Endothelial cell of umbilical vein (primary cell): ENCODE results near the gene LTBP2. TPM values are rescaled to one million over a fixed set of nuclear protein-coding genes. Genes with fewer than 3 reads are reported as not detected.

Experiments
- BruUV-seq: library from RNA; stranded (reverse); fragments of 400-500 nt; replicated peaks from 2 replicates; lab custom pipeline; 2021; lab: Mats Ljungman, UMichigan
- CTCF ChIA-PET: fragments of 300-600, 350-600 bp; sonication (Branson Sonifier 250); formaldehyde crosslinking; loops from one replicate; lab custom pipeline; 2021; ENCODE audit warnings: antibody characterized with exemption, inconsistent platforms; lab: Charles Lee
- POLR2A ChIA-PET: fragments of 300-600, 350-600 bp; sonication (Branson Sonifier 250); formaldehyde crosslinking; loops from one replicate; lab custom pipeline; 2021; ENCODE audit warnings: antibody characterized with exemption, inconsistent platforms; lab: Charles Lee
- DNase-seq: peaks from one replicate; pipeline ENCODE4 v3.0.0-alpha.2; 2011; ENCODE audit warnings: low read depth, low spot score
- FAIRE-seq: peaks from 2 replicates; lab custom pipeline; 2011; peaks lifted over from hg19 to GRCh38; lab: Jason Lieb, UNC
- H2AFZ ChIP-seq: 2 replicates; pipeline ENCODE4 v1.6.0; 2012; ENCODE audit warnings: low read depth, low read length, control low read depth, inconsistent platforms
- H3K27ac ChIP-seq: 2 replicates; pipeline ENCODE4 v1.5.1; 2011; ENCODE audit warnings: low read depth, mild to moderate bottlenecking, control low read depth, low read length, moderate library complexity; ENCODE audit not compliant: insufficient read depth
- H3K27me3 ChIP-seq, 2 experiments: 2 replicates each; pipeline versions ENCODE4 v1.6.0 to v1.6.1; 2011; ENCODE audit warnings: low read length in 2 of 2, mixed read lengths in 1 of 2; ENCODE audit not compliant: control insufficient read depth in 2 of 2, insufficient read depth in 2 of 2
- H3K36me3 ChIP-seq, 2 experiments: 2 replicates in 1 of 2; 3 replicates in 1 of 2; pipeline ENCODE4 v1.5.1; 2011; ENCODE audit warnings: low read length in 2 of 2, mild to moderate bottlenecking in 1 of 2, moderate library complexity in 1 of 2; ENCODE audit not compliant: control insufficient read depth in 2 of 2, insufficient read depth in 2 of 2; ENCODE audit errors: extremely low read depth in 1 of 2
- H3K4me1 ChIP-seq: 3 replicates; pipeline ENCODE4 v1.5.1; 2011; ENCODE audit warnings: mild to moderate bottlenecking, low read length; ENCODE audit not compliant: control insufficient read depth, insufficient read depth; ENCODE audit errors: extremely low read depth
- H3K4me2 ChIP-seq: 2 replicates; pipeline ENCODE4 v1.6.1; 2011; ENCODE audit warnings: low read length, control low read depth, mixed read lengths; ENCODE audit not compliant: insufficient read depth
- H3K4me3 ChIP-seq, 3 experiments: fragments of 200-600 bp in 1 of 3; sonication (generic), shearing (Covaris generic) in 1 of 3; replicated peaks in 1 of 3; 2 replicates each; pipeline ENCODE4 v1.5.1; 2011 to 2016; ENCODE audit warnings: control low read depth in 3 of 3, low read length in 3 of 3, mild to moderate bottlenecking in 2 of 3, inconsistent platforms in 1 of 3, low read depth in 1 of 3, moderate library complexity in 1 of 3; ENCODE audit not compliant: insufficient read depth in 1 of 3
- H3K79me2 ChIP-seq: 2 replicates; pipeline ENCODE4 v1.6.0; 2012; ENCODE audit warnings: low read length, inconsistent platforms; ENCODE audit not compliant: control insufficient read depth, insufficient read depth
- H3K9ac ChIP-seq: replicated peaks from 2 replicates; pipeline ENCODE3; 2011; ENCODE audit warnings: low read length, control low read depth; ENCODE audit not compliant: insufficient read depth; ENCODE audit errors: extremely low read depth
- H3K9me1 ChIP-seq: replicated peaks from 3 replicates; pipeline ENCODE4 v1.6.0; 2011; ENCODE audit warnings: mild to moderate bottlenecking, low read length; ENCODE audit not compliant: control insufficient read depth, insufficient read depth; ENCODE audit errors: extremely low read depth
- H3K9me3 ChIP-seq: replicated peaks from 2 replicates; pipeline ENCODE4 v1.5.1; 2012; ENCODE audit warnings: low read length, inconsistent platforms; ENCODE audit not compliant: control insufficient read depth, insufficient read depth
- H4K20me1 ChIP-seq: replicated peaks from 2 replicates; pipeline ENCODE3; 2011; ENCODE audit warnings: mild to moderate bottlenecking, low read length; ENCODE audit not compliant: control insufficient read depth, insufficient read depth; ENCODE audit errors: extremely low read depth
- EZH2 ChIP-seq: IDR thresholded peaks from 2 replicates; pipeline ENCODE4 v1.6.1; 2012; ENCODE audit warnings: borderline replicate concordance, low read depth, mild to moderate bottlenecking, moderate library complexity, low read length, inconsistent platforms; ENCODE audit not compliant: severe bottlenecking
- FOS ChIP-seq: IDR thresholded peaks from 2 replicates; pipeline ENCODE4 v1.6.1; 2011; ENCODE audit warnings: mild to moderate bottlenecking, low read length, moderate library complexity, borderline replicate concordance; ENCODE audit not compliant: insufficient read depth
- GATA2 ChIP-seq: IDR thresholded peaks from 2 replicates; pipeline ENCODE4 v1.7.0; 2011; ENCODE audit warnings: low read depth, mild to moderate bottlenecking, moderate library complexity, mixed read lengths, low read length; ENCODE audit not compliant: insufficient read length, insufficient read depth
- JUN ChIP-seq: IDR thresholded peaks from 2 replicates; pipeline ENCODE4 v1.6.1; 2011; ENCODE audit warnings: borderline replicate concordance, low read depth; ENCODE audit not compliant: insufficient read length, insufficient read depth
- MYC ChIP-seq: IDR thresholded peaks from one replicate; pipeline ENCODE4 v1.6.1; 2011; ENCODE audit warnings: mild to moderate bottlenecking, low read depth, low read length
- POLR2A ChIP-seq: IDR thresholded peaks from 2 replicates; pipeline ENCODE4 v1.6.1; 2012; ENCODE audit warnings: low read depth, mild to moderate bottlenecking, control low read depth, low read length
- POLR2AphosphoS5 ChIP-seq: IDR thresholded peaks from 2 replicates; pipeline ENCODE4 v1.6.1; 2012; ENCODE audit warnings: low read depth, mild to moderate bottlenecking, control low read depth, low read length, moderate library complexity; ENCODE audit not compliant: insufficient read depth
- dilution Hi-C: fragments of 300-500 bp; cut with MboI; formaldehyde crosslinking; loops from one replicate; pipeline ENCODE4 v1.15.0; 2019; ENCODE audit warnings: low sequenced_read_pairs; ENCODE audit not compliant: extremely low pct_ligation_motif_present
- intact Hi-C: fragments of 100-400 bp; cut with micrococcal nuclease; formaldehyde crosslinking; loops from one replicate; pipeline ENCODE4 v1.10.0; 2022
- polyA plus RNA-seq, 4 experiments: library from polyadenylated mRNA; depleted of rRNA in 3 of 4; stranded (reverse) in 3 of 4; unstranded in 1 of 4; fragments of >200 nt; gene quantifications; 2 replicates each; pipeline versions ENCODE4 v1.2.1 to v1.2.3, GENCODE V29; 2011 to 2012; ENCODE audit warnings: missing spikeins in 1 of 4
- total RNA-seq: library from RNA; stranded (reverse); gene quantifications from 2 replicates; pipeline ENCODE4 v1.2.3, GENCODE V29; 2021
- TF ChIP-seq, protein P1 (sequence below): IDR thresholded peaks from 2 replicates; pipeline ENCODE4 v1.6.1; 2011; ENCODE audit not compliant: insufficient read depth, insufficient read length
- TF ChIP-seq, protein P2 (sequence below), 2 donors: IDR thresholded peaks; 1 replicate in 1 of 2; 2 replicates in 1 of 2; pipeline ENCODE4 v1.5.1; 2011; ENCODE audit warnings: low read length in 2 of 2, mild to moderate bottlenecking in 2 of 2, moderate library complexity in 2 of 2, control low read depth in 1 of 2, inconsistent platforms in 1 of 2, low read depth in 1 of 2; ENCODE audit not compliant: insufficient read depth in 1 of 2; ENCODE audit errors: extremely low read depth in 1 of 2

The LTBP2 gene
- total and polyA plus RNA-seq, 2 donors (not counting 3 experiments of a cell fraction or from before 2014, with no cell fraction given): 209 to 268 TPM

DNA sequence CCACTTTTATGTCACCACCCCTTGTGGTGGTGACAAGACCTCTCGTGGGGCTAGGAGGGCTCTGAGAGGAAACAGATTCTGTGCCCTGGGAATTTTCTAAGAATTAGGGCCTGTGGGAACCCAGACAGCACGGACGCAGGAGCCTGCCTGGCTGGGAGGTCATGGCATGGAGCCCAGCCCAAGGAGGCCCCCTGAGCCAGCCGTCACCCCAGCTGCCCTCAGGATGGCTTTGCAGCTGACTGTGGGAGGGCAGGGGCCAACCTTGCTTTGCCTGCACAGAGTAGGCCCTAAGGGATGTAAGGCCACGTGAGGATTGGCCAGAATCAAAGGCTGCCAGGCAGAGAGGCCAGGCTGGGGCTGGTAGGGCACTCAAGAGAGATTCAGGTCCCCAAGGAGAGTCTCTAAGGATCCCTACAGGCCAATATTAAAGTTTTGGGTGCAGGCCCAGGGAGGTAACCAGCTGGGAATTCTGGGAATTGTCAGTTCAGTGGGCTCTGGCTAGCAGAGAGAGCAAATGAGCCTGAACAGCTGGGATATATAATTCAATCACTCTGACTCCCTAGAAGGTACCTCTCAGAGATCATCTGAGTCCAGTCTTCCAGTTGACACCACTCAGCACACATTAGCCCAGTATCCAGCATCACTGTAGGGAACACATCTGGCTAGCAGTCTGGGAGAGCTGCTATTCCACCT is 6.4 kb downstream of the LTBP2 start:
- no peaks in the 10 kb centered on the region for H3K27me3 ChIP-seq
- H2AFZ ChIP-seq: no peak overlapping the region
- TF ChIP-seq FOS: no peak
- no peak for TF ChIP-seq JUN
- TF ChIP-seq POLR2AphosphoS5: no peak
- no peak for TF ChIP-seq MYC
- TF ChIP-seq POLR2A: no peak
- no peak for TF ChIP-seq EZH2
- TF ChIP-seq, protein P1, sequence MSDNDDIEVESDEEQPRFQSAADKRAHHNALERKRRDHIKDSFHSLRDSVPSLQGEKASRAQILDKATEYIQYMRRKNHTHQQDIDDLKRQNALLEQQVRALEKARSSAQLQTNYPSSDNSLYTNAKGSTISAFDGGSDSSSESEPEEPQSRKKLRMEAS: no peak
- TF ChIP-seq GATA2: no peak
- TF ChIP-seq, protein P2, sequence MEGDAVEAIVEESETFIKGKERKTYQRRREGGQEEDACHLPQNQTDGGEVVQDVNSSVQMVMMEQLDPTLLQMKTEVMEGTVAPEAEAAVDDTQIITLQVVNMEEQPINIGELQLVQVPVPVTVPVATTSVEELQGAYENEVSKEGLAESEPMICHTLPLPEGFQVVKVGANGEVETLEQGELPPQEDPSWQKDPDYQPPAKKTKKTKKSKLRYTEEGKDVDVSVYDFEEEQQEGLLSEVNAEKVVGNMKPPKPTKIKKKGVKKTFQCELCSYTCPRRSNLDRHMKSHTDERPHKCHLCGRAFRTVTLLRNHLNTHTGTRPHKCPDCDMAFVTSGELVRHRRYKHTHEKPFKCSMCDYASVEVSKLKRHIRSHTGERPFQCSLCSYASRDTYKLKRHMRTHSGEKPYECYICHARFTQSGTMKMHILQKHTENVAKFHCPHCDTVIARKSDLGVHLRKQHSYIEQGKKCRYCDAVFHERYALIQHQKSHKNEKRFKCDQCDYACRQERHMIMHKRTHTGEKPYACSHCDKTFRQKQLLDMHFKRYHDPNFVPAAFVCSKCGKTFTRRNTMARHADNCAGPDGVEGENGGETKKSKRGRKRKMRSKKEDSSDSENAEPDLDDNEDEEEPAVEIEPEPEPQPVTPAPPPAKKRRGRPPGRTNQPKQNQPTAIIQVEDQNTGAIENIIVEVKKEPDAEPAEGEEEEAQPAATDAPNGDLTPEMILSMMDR (IDR thresholded peaks at IDR 0.05; ENCODE audit: extremely low read depth in 1 of 2, insufficient read depth in 1 of 2, low read depth in 1 of 2, low read length in 2 of 2): no peak
- no peak for FAIRE-seq
- BruUV-seq: no TSS peak
- no peak overlapping the region for H3K4me2 ChIP-seq
- H3K4me1 ChIP-seq: peaks cover 22% of the 10 kb centered on the region
- no peak overlapping the region for H3K9ac ChIP-seq
- dilution Hi-C loops (no loop called here), intact Hi-C loops (loop anchor here (5.0 kb wide), 2 partner anchors 243 to 302 kb away; no protein-coding TSS in a partner anchor)
- H3K79me2 ChIP-seq: peaks cover 94% of the 10 kb centered on the region
- H3K9me3 ChIP-seq: no peaks in the 10 kb centered on the region
- CTCF ChIA-PET: interaction anchor here (1.4 to 2.1 kb wide), 2 partner anchors 199 to 255 kb away, joined by 4 to 5 read pairs; no protein-coding TSS in a partner anchor
- POLR2A ChIA-PET: no interaction called here
- H4K20me1 ChIP-seq: no peaks in the 10 kb centered on the region
- H3K27ac ChIP-seq: no peak overlapping the region
- no peak for DNase-seq
- H3K36me3 ChIP-seq: peaks cover 22 to 30% of the 10 kb centered on the region in 2 experiments
- no peaks in the 10 kb centered on the region for H3K9me1 ChIP-seq
- H3K4me3 ChIP-seq: no peak overlapping the region
